Adrenal gland (tissue), 12 donors: ENCODE measurements around the gene CCDC69. TPM values are rescaled to one million over a fixed set of nuclear protein-coding genes. Genes with fewer than 3 reads are reported as not detected.

Experiments
- DNase-seq, 7 donors: peaks; one replicate each; pipeline ENCODE4 v3.0.0-alpha.2; 2019 to 2020
- H3K27ac ChIP-seq, 5 donors: fragments of 200-600 bp; sonication (generic) in 4 of 5; 1 replicate in 3 of 5; 2 replicates in 2 of 5; pipeline versions ENCODE4 v1.5.1 to v1.8.0; 2016 to 2020; ENCODE audit warnings: mild to moderate bottlenecking in 1 of 5
- H3K27me3 ChIP-seq: fragments of 200-600 bp; 2 replicates; pipeline ENCODE4 v1.8.0; 2021
- H3K36me3 ChIP-seq, 2 donors: fragments of 200-600 bp; replicated peaks in 1 of 2; 1 replicate in 1 of 2; 2 replicates in 1 of 2; pipeline versions ENCODE4 v1.5.1 to v1.8.0; 2018 to 2022
- H3K4me1 ChIP-seq, 2 donors: fragments of 200-600 bp; replicated peaks in 1 of 2; 1 replicate in 1 of 2; 2 replicates in 1 of 2; pipeline versions ENCODE4 v1.5.1 to v1.8.0; 2018 to 2021
- H3K4me3 ChIP-seq, 4 donors: fragments of 200-600 bp; sonication (generic) in 3 of 4; one replicate each; pipeline ENCODE4 v1.5.1; 2016 to 2018
- H3K9me3 ChIP-seq, 3 donors: fragments of 200-600 bp; sonication (generic) in 1 of 3; replicated peaks in 1 of 3; 1 replicate in 2 of 3; 2 replicates in 1 of 3; pipeline versions ENCODE4 v1.5.1 to v1.8.0; 2016 to 2021
- CTCF ChIP-seq, 6 experiments: fragments of 450-650 bp in 4 of 6; fragments of 200-600 bp in 2 of 6; sonication (generic) in 1 of 6; IDR thresholded peaks; 1 replicate in 5 of 6; 2 replicates in 1 of 6; pipeline versions ENCODE4 v1.5.1 to v1.8.0; 2016 to 2021; ENCODE audit warnings: antibody characterized with exemption in 6 of 6, mild to moderate bottlenecking in 2 of 6, moderate library complexity in 1 of 6
- POLR2A ChIP-seq, 2 donors: fragments of 450-650 bp; IDR thresholded peaks; one replicate each; pipeline ENCODE4 v1.6.1; 2017; ENCODE audit warnings: antibody characterized with exemption in 2 of 2, mild to moderate bottlenecking in 2 of 2, moderate library complexity in 1 of 2
- WGBS, 4 donors: extraction: QIAGEN DNeasy Blood & Tissue Kit in 2 of 4; methylation state at CpG; one replicate each; pipeline versions ENCODE4 v1.1.5 to v1.1.7; 2013 to 2017; 5-methylcytosine and 5-hydroxymethylcytosine counted together
- intact Hi-C, 2 donors: fragments of 100-400 bp; cut with DNase I; formaldehyde crosslinking; loops; one replicate each; pipeline versions ENCODE4 v1.14.1 to v1.15.0; 2022 to 2023
- polyA plus RNA-seq, 3 donors: library from polyadenylated mRNA; stranded (reverse); fragments of 200-250 nt in 2 of 3; fragments of 350-450 nt in 1 of 3; fragmentation: Illumina TruSeq in 1 of 3; extraction: RNeasy Lipid Tissue Mini Kit (QIAGEN cat#74804) in 1 of 3; gene quantifications; one replicate each; pipeline ENCODE4 v1.2.3, GENCODE V29; 2013 to 2014
- total RNA-seq, 9 donors: library from RNA; depleted of rRNA in 4 of 9; stranded (reverse); fragments of >200 nt in 4 of 9; fragments of 120-200 nt in 1 of 9; fragmentation: NEBNext Ultra II Directional in 1 of 9; extraction: Animal tissue kit (Norgen Biotek cat#: 25700) in 1 of 9; gene quantifications; one replicate each; pipeline versions ENCODE4 v1.1.0 to v1.2.4, GENCODE V29; 2013 to 2023
- donor health status: healthy with polysubstance abuse.
- donor health status: Bipolar disorder and iron deficiency.
- donor health status: DM: yes; HTN: yes; CAD: no.
- donor health status: DM: no; HTN: no; CAD: no.
- donor health status: DM: no; HTN: no; CAD: no.
- donor health status: DM: yes; HTN: yes; CAD: no.

Gene CCDC69
- total and polyA plus RNA-seq, 12 donors: 76.1 to 241 (median 174) TPM

GRCh38 chr5:151189151-151189550, 34.7 kb downstream of the CCDC69 start:
- Histone ChIP-seq H3K4me1 (no peaks in the 10 kb centered on the region), H3K27ac (no peak overlapping the region), H3K9me3 (peaks cover 0 to 5% (median 0%) of the 10 kb centered on the region in 3 donors), H3K4me3 (no peak overlapping the region), H3K36me3 (peaks cover 0 to 12% of the 10 kb centered on the region in 2 donors), H3K27me3 (no peaks in the 10 kb centered on the region)
- intact Hi-C loops: no loop called here
- 89 to 96% (median 93%) methylated on average over 2 of the region's 2 CpGs for WGBS, 4 donors
- DNase-seq: no peak
- TF ChIP-seq POLR2A (IDR thresholded peaks at IDR 0.05) (no peak), CTCF (IDR thresholded peaks at IDR 0.05) (no peak)

- peaks cover 0 to 8% of the 10 kb centered on the region in 2 donors for H3K4me1 ChIP-seq
- H3K9me3 ChIP-seq: peaks cover 0 to 5% (median 0%) of the 10 kb centered on the region in 3 donors
- no peak overlapping the region for H3K27ac ChIP-seq
- whole genome bisulfite sequencing, 4 donors: 79 to 94% (median 83%) methylated on average over 4 of the region's 4 CpGs
- DNase-seq: peak in 1 of 7 donors; percentile 6
- no peak for TF ChIP-seq POLR2A (IDR thresholded peaks at IDR 0.05)
- TF ChIP-seq CTCF (IDR thresholded peaks at IDR 0.05): no peak
- no peak overlapping the region for H3K4me3 ChIP-seq
- intact Hi-C loops: no loop called here
- peaks cover 0 to 25% of the 10 kb centered on the region in 2 donors for H3K36me3 ChIP-seq
- H3K27me3 ChIP-seq: no peaks in the 10 kb centered on the region
Observed at GRCh38 chr5:151186538-151186937, 37.4 kb downstream of the CCDC69 start.

- peaks cover 0 to 25% of the 10 kb centered on the region in 2 donors for H3K36me3 ChIP-seq
- H3K4me3 ChIP-seq: no peak overlapping the region
- no peak for DNase-seq
- no peaks in the 10 kb centered on the region for H3K27me3 ChIP-seq
- H3K9me3 ChIP-seq: peaks cover 0 to 5% (median 0%) of the 10 kb centered on the region in 3 donors
- intact Hi-C loops: no loop called here
- TF ChIP-seq CTCF (IDR thresholded peaks at IDR 0.05) (no peak), POLR2A (IDR thresholded peaks at IDR 0.05) (no peak)
- H3K4me1 ChIP-seq: peaks cover 0 to 8% of the 10 kb centered on the region in 2 donors
- H3K27ac ChIP-seq: no peak overlapping the region
- 61 to 76% (median 74%) methylated on average over 5 of the region's 5 CpGs for WGBS, 4 donors
Observed at GRCh38 chr5:151186052-151186451, 37.8 kb downstream of the CCDC69 start.

GRCh38 chr5:151184316-151185042, 39.4 kb downstream of the CCDC69 start:
- H3K4me3 ChIP-seq: no peak overlapping the region
- no peak for DNase-seq
- H3K27me3 ChIP-seq: no peaks in the 10 kb centered on the region
- H3K9me3 ChIP-seq: peaks cover 0 to 1% (median 0%) of the 10 kb centered on the region in 3 donors
- intact Hi-C loops: no loop called here
- H3K36me3 ChIP-seq: peaks cover 0 to 25% of the 10 kb centered on the region in 2 donors
- peaks cover 0 to 8% of the 10 kb centered on the region in 2 donors for H3K4me1 ChIP-seq
- 76 to 87% (median 80%) methylated on average over 10 of the region's 10 CpGs for WGBS, 4 donors
- no peak for TF ChIP-seq POLR2A (IDR thresholded peaks at IDR 0.05)
- TF ChIP-seq CTCF (IDR thresholded peaks at IDR 0.05): no peak
- no peak overlapping the region for H3K27ac ChIP-seq
